GM19463 (cell line): ENCODE measurements around the gene AHI1.

Source experiments
- ATAC-seq: cut with Tn5 transposase; IDR thresholded peaks from one replicate; pipeline ENCODE4 v1.9.1; 2021; ENCODE audit warnings: mild to moderate bottlenecking, moderate library complexity; ENCODE audit not compliant: unreplicated experiment

The AHI1 gene

DNA sequence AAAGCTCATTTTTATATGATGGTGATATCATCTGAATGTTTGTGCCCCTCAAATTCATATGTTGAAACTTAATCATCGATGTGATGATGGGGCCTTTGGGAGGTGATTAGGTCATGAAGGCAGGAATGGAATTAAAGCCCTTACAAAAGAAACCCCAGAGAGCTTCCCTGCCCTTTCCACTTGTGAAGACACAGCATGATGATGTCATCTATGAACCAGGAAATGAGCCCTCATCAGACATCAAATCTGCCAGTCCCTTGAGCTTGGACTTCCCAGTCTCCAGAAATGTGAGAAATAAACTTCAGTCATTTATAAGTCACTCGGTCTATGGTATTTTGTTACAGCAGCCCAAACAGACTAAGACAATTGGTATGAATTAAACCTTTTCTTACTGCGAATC lies 163.4 kb downstream of the AHI1 start:
- ATAC-seq: no peak

- peak; percentile 49 for ATAC-seq
Measured at GRCh38 chr6:135331002-135331401, 166.5 kb downstream of the AHI1 start.

DNA sequence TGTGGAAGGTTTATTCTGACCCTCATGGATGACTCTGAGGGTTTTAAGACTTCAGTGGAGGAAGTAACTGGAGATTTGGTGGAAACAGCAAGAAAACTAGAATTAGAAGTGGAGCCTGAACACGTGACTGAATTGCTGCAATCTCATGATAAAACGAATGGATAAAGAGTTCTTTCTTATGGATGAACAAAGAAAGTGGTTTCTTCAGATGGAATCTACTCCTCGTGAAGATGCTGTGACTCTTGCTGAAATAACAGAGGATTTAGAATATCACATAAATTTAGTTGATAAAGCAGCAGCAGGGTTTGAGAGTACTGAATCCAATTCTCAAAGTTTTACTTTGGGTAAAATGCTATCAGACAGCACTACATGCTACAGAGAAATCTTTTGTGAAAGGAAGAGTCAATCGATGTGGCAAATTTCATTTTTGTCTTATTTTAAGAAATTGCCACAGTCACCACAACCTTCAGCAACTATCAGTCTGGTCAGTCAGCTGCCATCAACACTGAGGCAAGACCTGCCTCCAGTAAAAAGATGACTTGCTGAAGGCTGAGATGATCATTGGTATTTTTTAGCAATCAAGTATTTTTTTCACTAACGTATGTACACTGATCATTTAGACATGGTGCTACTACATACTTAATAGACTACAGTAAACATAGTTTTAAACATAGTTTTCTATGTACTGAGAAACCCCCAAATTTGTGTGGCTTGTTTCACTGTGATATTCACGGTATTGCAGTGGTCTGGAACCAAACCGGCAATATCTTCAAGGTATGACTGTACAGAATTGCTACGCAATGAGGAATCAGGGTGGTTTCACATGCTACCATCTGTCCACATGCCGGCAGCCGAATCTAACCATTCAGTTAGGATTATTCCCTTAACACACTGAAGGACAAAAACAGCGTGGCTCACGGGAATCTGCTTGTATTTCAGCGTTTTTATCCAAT lies 167.4 kb downstream of the AHI1 start:
- ATAC-seq: peak; percentile 89

DNA sequence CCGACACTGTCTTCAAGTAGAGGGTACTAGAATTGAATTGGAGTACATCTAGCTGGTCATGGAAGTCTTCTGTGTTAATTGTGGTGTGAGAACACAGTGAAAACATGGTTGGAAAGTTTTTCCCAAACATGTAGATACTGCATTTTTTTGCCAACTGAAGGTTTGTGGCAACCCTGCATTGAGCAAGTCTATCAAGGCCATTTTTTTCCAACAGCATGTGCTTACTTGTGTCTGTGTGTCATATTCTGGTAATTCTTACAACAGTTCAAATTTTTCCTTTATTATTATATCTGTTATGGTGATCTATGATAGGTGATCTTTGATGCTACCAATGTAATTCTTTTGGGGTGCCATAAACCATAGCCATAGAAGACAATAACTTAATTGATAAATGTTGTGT lies 169.4 kb downstream of the AHI1 start:
- no peak for ATAC-seq

GRCh38 chr6:135325624-135326424 lies 171.7 kb downstream of the AHI1 start:
- no peak for ATAC-seq

DNA sequence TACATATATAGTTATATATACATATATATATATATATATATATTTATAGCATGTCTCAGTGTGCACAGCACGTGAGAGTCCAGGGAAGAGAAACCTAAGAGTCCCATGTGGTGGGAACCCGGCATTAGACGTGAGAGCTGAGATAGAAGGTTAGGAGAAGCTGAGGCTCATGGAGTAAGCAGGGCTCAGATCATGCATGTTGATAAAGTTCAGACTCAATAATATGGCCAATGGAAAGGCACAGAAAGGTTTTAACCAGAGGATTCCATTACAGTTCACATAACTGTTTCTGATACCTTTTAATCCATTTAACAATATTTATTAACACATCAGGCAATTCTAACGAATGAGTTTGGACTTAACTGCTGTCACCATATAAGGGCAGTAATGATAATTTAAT lies 173.0 kb downstream of the AHI1 start:
- no peak for ATAC-seq

DNA sequence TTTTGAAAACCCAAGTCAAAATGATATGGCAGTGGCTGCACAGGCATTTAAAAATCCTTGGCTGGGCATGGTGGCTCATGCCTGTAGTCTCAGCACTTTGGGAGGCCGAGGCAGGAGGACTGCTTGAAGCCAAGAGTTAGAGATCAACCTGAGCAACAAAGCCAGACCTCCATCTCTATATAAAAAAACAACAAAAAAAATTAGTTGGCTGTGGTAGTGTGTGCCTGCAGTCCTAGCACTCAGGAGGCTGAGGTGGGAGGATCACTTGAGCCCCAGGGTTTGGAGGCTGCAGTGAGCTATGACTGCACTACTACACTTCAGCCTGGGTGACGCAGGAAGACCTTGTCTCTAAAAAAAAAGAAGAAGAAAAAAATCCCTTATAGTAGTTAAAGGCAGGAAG lies 173.6 kb downstream of the AHI1 start:
- ATAC-seq: no peak

DNA sequence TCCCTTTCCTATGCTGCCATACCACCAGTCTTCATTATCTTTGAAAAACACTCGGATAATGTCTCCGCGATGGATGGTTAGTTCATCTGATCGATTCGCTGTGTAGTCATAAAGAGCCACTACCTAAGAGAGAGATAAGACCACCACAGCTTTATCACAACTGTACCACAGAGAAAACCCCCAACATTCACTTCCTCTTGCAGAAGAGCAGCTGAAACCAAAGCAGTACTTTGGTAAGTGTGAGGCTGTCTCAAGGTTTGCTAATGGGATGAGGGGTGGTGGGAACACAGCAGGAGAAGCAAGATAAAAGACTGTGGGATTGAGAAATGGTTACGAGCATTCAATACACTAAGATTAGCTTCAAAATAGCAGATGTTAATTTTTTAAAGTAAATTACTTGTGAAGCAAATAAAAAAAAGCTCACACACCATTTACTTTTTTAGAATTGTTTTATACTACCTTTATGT lies 174.3 kb downstream of the AHI1 start:
- ATAC-seq: peak; percentile 97

- ATAC-seq: peak; percentile 70
Measured at GRCh38 chr6:135322427-135323201, 174.9 kb downstream of the AHI1 start.

GRCh38 chr6:135320721-135321621 lies 176.6 kb downstream of the AHI1 start:
- no peak for ATAC-seq

GRCh38 chr6:135319819-135320218 lies 177.7 kb downstream of the AHI1 start:
- no peak for ATAC-seq

- no peak for ATAC-seq
Measured at GRCh38 chr6:135318738-135319469, 178.6 kb downstream of the AHI1 start.

GRCh38 chr6:135314543-135314942 lies 183.0 kb downstream of the AHI1 start:
- ATAC-seq: no peak

DNA sequence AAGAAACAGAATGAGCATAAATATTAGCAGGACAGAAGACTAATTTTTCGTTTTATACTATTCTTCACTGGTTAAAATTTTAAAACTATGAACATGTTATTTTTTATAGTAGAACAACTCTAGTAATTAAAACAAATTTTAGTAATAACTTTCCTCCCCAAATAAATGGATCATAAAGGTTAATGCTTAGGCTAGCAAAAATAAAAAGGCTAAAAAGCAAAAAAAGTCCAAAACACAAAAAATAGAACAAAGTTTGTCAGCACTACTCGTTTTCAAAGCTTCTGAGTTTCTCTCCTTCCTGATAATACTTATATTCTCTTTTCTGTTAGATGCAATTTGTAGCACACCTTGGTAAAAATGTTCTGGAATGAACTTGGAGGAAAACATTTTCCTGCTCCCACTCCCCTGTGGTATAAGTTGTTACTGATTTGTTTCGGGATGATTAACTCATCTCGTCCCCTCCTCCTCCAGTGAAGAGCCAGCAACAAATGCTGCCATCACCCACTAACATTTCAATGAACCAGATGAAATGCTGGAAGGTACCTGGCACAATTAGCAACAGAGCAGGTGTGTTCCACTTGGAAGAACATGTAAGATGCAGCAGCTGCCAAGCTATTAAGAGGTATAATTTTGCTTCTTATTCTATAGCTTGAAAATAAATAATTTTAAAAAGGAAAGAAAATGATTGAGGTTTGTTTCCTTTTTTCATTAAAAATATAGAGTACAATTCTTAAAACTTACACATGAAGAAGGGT lies 185.9 kb downstream of the AHI1 start:
- ATAC-seq: no peak

- no peak for ATAC-seq
Measured at GRCh38 chr6:135310291-135310690, 187.2 kb downstream of the AHI1 start.

GRCh38 chr6:135306740-135307420 lies 190.7 kb downstream of the AHI1 start:
- no peak for ATAC-seq

DNA sequence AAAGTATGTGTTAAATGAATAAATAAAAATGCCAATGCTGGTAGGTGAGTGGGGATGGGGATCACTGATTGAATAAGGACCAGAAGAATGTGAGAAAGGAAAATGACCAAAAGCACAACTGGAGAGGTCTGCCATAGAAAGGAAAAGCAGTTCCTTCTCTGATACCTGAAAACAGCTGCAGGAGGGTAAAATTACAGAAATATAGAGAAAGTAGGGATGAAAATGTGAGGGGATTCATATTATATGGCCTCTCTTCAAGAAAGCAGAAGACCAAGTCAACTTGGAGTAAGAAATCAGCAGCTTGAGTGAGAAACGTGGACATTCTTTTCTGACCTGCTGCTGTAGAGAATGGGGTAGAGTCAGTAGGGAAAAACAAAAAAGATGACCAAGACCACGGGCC lies 191.4 kb downstream of the AHI1 start:
- ATAC-seq: no peak

GRCh38 chr6:135305684-135306083 lies 191.9 kb downstream of the AHI1 start:
- ATAC-seq: no peak
